Calu3 (cell line): Measurements from ENCODE around the gene DROSHA. TPM values are rescaled to one million over a fixed set of nuclear protein-coding genes. Genes with fewer than 3 reads are reported as not detected.

ENCODE experiments used
- Bru-seq: library from RNA; stranded (reverse); fragments of 400-500 nt; gene quantifications from one replicate; lab custom pipeline; 2021; lab: Mats Ljungman, UMichigan
- BruChase-seq, 2 experiments: library from RNA; stranded (reverse); fragments of 400-500 nt; gene quantifications; one replicate each; lab custom pipeline; 2021; lab: Mats Ljungman, UMichigan
- BruUV-seq: library from RNA; stranded (reverse); fragments of 400-500 nt; replicated peaks from 2 replicates; lab custom pipeline; 2021; lab: Mats Ljungman, UMichigan
- CTCF ChIA-PET: fragments of 300-600 bp; sonication (Branson Sonifier 250); formaldehyde crosslinking; loops from one replicate; lab custom pipeline; 2022; ENCODE audit warnings: antibody characterized with exemption; lab: Charles Lee
- DNase-seq: peaks from one replicate; pipeline ENCODE4 v3.0.0; 2022
- H3K27ac Mint-ChIP-seq: one replicate; pipeline ENCODE4 v1.8.0; 2022; ENCODE audit warnings: mixed read lengths; ENCODE audit not compliant: unreplicated experiment
- H3K27me3 Mint-ChIP-seq: one replicate; pipeline ENCODE4 v1.8.0; 2022; ENCODE audit warnings: mixed read lengths; ENCODE audit not compliant: unreplicated experiment
- H3K36me3 Mint-ChIP-seq: one replicate; pipeline ENCODE4 v1.8.0; 2022; ENCODE audit warnings: mild to moderate bottlenecking, moderate library complexity, mixed read lengths; ENCODE audit not compliant: insufficient read depth, unreplicated experiment
- H3K4me1 Mint-ChIP-seq: one replicate; pipeline ENCODE4 v1.8.0; 2022; ENCODE audit warnings: mild to moderate bottlenecking, low read depth, mixed read lengths; ENCODE audit not compliant: unreplicated experiment
- H3K4me3 Mint-ChIP-seq: one replicate; pipeline ENCODE4 v1.8.0; 2022; ENCODE audit warnings: mild to moderate bottlenecking, low read depth, moderate library complexity, mixed read lengths; ENCODE audit not compliant: unreplicated experiment
- H3K9me3 Mint-ChIP-seq: one replicate; pipeline ENCODE4 v1.8.0; 2022; ENCODE audit warnings: low read depth, mixed read lengths; ENCODE audit not compliant: unreplicated experiment
- intact Hi-C: fragments of 100-400 bp; cut with micrococcal nuclease; formaldehyde crosslinking; loops from one replicate; pipeline ENCODE4 v1.10.0; 2022; ENCODE audit not compliant: unreplicated experiment
- long read RNA-seq: library from polyadenylated mRNA; stranded (forward); transcript quantifications from one replicate; pipeline ENCODE4 v2.0.0, GENCODE V29; 2022
- total RNA-seq: library from RNA; stranded (reverse); gene quantifications from 2 replicates; pipeline ENCODE4 v1.2.3, GENCODE V29; 2022
- TF ChIP-seq, protein P1 (sequence below): fragments of 200-600 bp; IDR thresholded peaks from one replicate; pipeline ENCODE4 v1.8.0; 2022; ENCODE audit warnings: antibody characterized with exemption; ENCODE audit not compliant: unreplicated experiment

DROSHA gene, protein sequence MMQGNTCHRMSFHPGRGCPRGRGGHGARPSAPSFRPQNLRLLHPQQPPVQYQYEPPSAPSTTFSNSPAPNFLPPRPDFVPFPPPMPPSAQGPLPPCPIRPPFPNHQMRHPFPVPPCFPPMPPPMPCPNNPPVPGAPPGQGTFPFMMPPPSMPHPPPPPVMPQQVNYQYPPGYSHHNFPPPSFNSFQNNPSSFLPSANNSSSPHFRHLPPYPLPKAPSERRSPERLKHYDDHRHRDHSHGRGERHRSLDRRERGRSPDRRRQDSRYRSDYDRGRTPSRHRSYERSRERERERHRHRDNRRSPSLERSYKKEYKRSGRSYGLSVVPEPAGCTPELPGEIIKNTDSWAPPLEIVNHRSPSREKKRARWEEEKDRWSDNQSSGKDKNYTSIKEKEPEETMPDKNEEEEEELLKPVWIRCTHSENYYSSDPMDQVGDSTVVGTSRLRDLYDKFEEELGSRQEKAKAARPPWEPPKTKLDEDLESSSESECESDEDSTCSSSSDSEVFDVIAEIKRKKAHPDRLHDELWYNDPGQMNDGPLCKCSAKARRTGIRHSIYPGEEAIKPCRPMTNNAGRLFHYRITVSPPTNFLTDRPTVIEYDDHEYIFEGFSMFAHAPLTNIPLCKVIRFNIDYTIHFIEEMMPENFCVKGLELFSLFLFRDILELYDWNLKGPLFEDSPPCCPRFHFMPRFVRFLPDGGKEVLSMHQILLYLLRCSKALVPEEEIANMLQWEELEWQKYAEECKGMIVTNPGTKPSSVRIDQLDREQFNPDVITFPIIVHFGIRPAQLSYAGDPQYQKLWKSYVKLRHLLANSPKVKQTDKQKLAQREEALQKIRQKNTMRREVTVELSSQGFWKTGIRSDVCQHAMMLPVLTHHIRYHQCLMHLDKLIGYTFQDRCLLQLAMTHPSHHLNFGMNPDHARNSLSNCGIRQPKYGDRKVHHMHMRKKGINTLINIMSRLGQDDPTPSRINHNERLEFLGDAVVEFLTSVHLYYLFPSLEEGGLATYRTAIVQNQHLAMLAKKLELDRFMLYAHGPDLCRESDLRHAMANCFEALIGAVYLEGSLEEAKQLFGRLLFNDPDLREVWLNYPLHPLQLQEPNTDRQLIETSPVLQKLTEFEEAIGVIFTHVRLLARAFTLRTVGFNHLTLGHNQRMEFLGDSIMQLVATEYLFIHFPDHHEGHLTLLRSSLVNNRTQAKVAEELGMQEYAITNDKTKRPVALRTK (N-terminal part only)
- total RNA-seq (72.5 and 79.3 TPM in 2 replicates), Bru-seq, nascent RNA (percentile 85 among the genes with signal in this experiment), BruChase-seq, experiment 1, labeled RNA remaining after a 6-hour chase (percentile 72 among the genes with signal in this experiment), BruChase-seq, experiment 2, labeled RNA remaining after a 2-hour chase (percentile 72 among the genes with signal in this experiment)
- long read RNA-seq, partial matches to known transcripts, result 4 of 9 reads
- long read RNA-seq, other reads (novel, unspliced or antisense), result 5 of 9 reads

DNA sequence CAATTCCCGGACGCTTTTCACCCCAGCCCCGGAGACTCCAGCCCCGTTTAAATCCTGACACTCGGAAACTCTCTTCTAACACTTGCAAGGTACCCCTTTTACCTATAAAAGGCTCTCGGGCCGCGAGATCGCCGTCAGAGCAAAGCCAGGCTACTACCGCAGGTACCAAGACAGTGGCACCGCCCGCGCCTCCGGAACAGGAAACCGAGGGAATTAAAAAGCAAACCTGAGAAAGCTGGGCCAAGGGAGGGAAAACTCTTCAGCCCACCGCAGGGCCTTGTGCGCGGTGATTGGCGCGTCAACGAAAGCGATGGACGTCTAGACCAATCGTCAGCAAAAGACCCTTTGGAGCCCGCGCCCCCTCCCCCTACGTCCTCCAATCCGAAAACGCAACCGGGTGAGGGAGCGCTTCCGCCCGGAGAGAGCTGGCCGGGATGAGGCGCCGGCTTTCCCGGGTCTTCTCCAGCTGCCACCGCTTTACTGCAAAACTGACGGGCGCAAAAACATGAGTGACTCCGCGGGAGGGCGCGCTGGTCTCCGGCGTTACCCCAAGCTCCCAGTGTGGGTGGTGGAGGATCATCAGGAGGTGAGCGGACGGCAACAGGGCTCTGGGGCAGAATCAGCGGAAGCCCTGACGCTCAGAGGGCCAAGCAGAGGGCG lies at the start of gene DROSHA, which contains the start of gene C5orf22:
Gene DROSHA (minus strand): TSS at position 206 of the 660 bp plus-strand sequence. CDS start 3,034 bp downstream, outside the sequence.
Gene C5orf22 (plus strand): TSS at position 414 of the 660 bp plus-strand sequence. CDS start 92 bp downstream, at position 506.
- peak within 1 kb of the TSS; percentile 99 for H3K4me3 Mint-ChIP-seq
- peaks cover 23% of the 10 kb centered on the region for H3K4me1 Mint-ChIP-seq
- H3K27me3 Mint-ChIP-seq, result no peaks in the 10 kb centered on the region
- TF ChIP-seq, protein P1, sequence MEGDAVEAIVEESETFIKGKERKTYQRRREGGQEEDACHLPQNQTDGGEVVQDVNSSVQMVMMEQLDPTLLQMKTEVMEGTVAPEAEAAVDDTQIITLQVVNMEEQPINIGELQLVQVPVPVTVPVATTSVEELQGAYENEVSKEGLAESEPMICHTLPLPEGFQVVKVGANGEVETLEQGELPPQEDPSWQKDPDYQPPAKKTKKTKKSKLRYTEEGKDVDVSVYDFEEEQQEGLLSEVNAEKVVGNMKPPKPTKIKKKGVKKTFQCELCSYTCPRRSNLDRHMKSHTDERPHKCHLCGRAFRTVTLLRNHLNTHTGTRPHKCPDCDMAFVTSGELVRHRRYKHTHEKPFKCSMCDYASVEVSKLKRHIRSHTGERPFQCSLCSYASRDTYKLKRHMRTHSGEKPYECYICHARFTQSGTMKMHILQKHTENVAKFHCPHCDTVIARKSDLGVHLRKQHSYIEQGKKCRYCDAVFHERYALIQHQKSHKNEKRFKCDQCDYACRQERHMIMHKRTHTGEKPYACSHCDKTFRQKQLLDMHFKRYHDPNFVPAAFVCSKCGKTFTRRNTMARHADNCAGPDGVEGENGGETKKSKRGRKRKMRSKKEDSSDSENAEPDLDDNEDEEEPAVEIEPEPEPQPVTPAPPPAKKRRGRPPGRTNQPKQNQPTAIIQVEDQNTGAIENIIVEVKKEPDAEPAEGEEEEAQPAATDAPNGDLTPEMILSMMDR, result no peak
- peak within 1 kb of the TSS; percentile 94 for H3K27ac Mint-ChIP-seq
- peaks cover 65% of the 10 kb centered on the region for H3K36me3 Mint-ChIP-seq
- peak; percentile 94 for DNase-seq
- intact Hi-C loops, result no loop called here
- no peaks in the 10 kb centered on the region for H3K9me3 Mint-ChIP-seq
- BruUV-seq, result no TSS peak
- CTCF ChIA-PET, result interaction anchor here (0.6 to 1.3 kb wide), 5 partner anchors 9 to 277 kb away, joined by 4 to 6 read pairs (median 5); no protein-coding TSS in a partner anchor

DNA sequence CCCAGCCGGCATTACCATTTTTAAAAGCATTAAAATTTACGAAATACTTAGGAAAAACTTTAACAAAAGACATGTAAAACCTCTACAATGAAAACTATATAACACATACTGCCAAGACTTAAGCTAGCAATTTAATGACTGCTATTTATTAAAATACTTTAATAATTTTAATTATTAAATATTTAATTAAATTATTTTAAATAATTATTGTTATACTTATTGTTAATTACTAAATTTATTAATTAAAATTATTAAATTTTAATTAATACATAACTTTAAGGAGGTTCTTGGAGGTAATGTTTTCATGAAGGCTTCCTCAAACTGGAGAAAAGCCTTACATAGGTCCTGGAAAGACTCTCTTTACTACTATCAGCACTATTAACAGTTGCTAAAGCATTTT lies 47.7 kb upstream of the DROSHA start:
- peaks cover 61% of the 10 kb centered on the region for H3K27me3 Mint-ChIP-seq
- intact Hi-C loops, result no loop called here

DNA sequence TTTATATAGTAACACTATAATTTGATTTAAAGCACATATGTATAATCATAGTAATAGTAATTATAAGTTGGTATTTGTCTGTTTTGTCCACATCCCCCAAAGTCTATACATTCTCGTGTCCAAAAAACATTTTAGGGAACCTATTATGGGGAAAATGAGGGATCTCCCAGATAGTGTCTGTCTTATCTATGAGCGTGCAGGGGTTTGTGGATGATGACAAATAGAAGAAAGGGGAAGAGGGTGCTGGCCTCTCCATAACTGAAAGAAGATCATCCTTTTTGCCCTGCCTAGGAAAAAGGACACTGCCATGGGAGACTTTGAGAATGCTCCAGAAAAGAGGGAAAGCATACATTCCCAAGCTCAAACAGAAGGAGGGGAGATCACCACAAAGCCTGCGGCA lies 45.5 kb upstream of the DROSHA start:
- DNase-seq, result no peak
- Mint-ChIP-seq H3K9me3 (no peaks in the 10 kb centered on the region), H3K4me1 (no peaks in the 10 kb centered on the region), H3K27me3 (peaks cover 67% of the 10 kb centered on the region), H3K36me3 (no peaks in the 10 kb centered on the region), H3K4me3 (no peak overlapping the region), H3K27ac (no peak overlapping the region)
- BruUV-seq, result no TSS peak
- CTCF ChIA-PET, result no interaction called here
- intact Hi-C loops, result no loop called here
- TF ChIP-seq, protein P1, result no peak

More for the DNA sequence above, 47.7 kb upstream of the DROSHA start:
- CTCF ChIA-PET, result interaction anchor here (1.4 kb wide), 1 partner anchor 230 kb away, joined by 3 read pairs; no protein-coding TSS in a partner anchor
- H3K27ac Mint-ChIP-seq, result no peak overlapping the region
- TF ChIP-seq, protein P1, result no peak
- no peaks in the 10 kb centered on the region for H3K9me3 Mint-ChIP-seq
- no peak overlapping the region for H3K4me3 Mint-ChIP-seq
- no TSS peak for BruUV-seq
- H3K36me3 Mint-ChIP-seq, result no peaks in the 10 kb centered on the region
- no peaks in the 10 kb centered on the region for H3K4me1 Mint-ChIP-seq
- no peak for DNase-seq
